G401 (cell line): ENCODE measurements around the gene LORICRIN. TPM values are rescaled to one million over a fixed set of nuclear protein-coding genes. Genes with fewer than 3 reads are reported as not detected.

Source experiments
- DNase-seq: peaks from one replicate; pipeline ENCODE4 v3.0.0-alpha.2; 2015; ENCODE audit warnings: low spot score
- in situ Hi-C: cut with HindIII; loops from 2 replicates; pipeline ENCODE4 v1.10.0; 2016; ENCODE audit warnings: low sequenced_read_pairs, mixed read lengths
- total RNA-seq: library from RNA; depleted of rRNA; stranded (reverse); fragments of >200 nt; shearing (Covaris generic); gene quantifications from 2 replicates; pipeline ENCODE4 v1.2.3, GENCODE V29; 2014; rRNA removed

The LORICRIN gene
- total RNA-seq, 1 experiment from 2014 or later, result not detected

DNA sequence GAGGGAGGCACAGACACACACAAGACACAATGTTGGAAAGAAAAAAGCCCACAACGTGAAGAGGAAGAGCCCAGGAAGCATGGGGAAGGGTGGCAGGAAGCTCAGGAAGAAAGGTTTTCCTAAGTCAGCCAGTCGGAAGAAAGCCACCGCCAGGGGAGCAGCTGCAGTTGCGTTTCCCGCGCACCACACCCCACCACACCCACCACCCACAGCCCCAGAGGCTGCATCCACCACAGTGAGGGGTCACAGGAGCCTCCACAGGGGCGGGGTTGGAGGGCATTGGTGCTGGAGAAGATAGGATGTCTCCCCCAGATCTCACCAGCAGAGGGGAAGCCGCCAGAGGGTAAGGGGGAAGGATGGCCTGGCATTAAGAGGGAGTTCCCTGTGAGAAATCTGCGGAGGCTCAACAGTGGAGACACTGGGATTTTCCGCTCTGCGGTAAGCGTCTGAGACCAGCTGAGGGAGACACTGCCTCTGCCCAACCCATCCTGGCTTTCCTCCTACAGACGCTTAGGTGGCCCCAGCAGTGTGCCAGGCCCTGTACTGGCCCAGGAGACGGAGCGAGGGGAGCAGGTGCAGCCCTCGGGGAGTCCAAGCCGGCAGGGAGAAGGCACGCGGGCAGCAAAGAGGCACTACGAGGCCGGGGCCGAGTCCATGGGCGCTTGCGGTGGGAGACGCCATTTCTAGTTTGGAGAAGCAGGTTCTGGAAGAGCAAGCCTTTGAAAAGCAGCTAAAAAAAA lies 33.4 kb downstream of the LORICRIN start:
- no peak for DNase-seq
- in situ Hi-C loops, result no loop called here

DNA sequence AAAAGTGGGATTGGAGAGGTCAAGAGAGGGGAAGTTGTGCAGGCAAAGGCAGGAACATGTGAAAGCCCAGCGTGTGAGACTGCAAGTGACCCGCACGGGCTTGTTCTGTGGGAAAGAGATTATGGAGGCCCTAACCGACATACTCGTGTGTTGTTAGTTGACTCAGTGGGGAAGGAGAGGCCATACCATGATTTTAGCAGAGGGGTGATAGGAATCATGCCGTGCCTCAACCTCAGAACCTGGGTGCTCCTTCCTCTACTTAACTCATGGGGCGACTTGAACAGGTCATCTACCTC lies 33.9 kb downstream of the LORICRIN start:
- DNase-seq, result no peak
- in situ Hi-C loops, result no loop called here

DNA sequence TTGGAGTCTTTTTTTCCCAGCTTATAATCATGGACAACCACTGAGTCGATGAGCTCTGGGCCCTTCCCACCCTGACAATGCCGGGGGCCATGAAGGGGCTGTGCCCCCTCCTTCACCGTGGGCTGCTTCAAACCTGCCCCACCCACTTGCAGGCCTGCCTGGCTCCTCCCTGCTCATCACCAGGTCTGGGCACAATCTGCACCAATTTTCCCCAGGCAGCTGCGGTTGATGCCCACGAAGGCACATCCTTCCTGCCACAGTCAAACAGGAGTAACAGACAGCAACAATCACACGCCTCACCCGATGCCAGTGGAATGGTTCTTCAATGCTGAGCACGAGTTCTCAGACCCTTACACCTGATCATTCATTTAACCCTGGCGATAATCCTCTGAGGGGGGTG lies 34.4 kb downstream of the LORICRIN start:
- in situ Hi-C loops, result no loop called here
- DNase-seq, result no peak

DNA sequence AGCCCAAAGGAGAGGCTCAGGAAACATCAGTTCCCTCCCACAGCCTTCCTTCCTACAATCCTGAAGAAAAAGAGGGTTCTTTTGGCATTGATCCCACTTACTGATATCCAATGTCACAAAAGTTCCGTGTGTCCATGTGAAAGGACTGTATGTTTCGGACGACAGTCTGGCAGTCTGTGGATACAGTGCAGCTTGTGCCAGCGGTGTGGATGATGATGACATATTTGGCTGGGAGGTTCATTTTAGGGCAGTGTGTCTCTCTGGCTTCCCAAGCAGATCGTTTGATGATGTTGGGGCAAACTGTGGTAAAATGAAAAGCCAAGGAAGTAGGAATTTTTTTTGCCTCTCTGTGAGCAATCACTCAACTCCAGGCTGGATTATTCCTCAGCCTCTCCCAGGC lies 42.8 kb downstream of the LORICRIN start:
- DNase-seq, result no peak
- in situ Hi-C loops, result no loop called here

DNA sequence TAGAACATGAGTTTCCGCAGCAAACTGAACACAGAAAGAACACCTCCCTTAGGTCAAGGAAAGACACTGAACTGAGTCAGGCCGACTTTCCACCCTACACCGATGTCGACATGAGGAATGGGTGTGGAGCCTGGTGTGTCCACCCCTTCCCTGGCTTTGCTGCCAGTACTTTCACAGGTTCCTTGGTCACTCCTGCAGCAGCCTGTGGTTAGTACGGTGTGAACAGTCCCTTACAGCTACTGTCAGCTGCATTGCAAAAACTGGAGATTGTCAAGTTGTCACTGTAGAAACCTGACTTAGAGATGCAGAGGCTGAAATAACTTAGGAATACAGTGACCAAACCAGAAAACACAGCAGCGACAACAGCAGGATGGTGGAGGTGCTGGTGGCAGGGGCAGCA lies 46.2 kb downstream of the LORICRIN start:
- in situ Hi-C loops, result no loop called here
- no peak for DNase-seq

DNA sequence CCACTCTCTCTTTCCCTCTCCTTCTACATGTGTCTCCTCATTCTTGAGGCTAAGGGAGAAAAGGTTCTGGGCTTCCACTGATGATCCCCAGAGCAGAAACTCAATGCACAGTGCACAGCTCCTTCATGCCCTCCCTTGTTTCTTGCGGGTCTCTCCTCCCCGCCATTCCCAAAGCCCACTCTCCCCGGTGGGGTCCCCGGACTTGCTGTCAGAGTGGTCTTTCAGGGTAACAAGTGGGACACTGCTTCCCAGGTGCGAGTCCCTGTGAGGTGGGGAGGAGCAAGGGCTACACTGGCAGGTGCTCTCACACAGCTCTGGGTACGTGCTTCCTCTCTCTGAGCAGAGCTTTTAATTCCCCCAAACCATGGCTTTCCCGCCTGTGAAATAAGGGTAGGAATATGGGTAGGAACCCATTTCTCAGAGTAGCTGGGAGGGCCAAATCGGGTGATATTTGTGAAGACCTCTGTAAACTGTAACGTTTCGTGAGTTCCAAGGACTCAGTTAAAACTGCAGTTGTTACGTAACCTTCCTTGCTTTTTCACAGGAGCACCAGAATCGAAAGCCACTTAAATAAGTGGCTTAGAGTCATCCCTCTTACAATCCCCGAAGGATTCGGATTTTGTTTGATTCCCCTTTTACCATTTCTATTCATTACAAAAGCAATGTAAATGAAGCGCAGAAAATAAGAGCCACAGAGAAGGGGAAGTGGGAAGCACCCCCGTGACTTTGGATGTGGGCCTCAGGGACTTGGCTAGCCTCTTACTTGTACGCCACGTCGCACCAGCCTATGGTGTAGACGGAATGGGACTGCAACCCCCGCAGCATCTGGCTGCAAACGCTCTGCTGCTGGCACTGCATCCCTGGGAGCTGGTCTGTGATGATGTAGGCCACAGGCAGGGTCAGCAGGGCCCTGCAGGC lies 47.1 kb downstream of the LORICRIN start:
- DNase-seq, result no peak
- in situ Hi-C loops, result no loop called here

DNA sequence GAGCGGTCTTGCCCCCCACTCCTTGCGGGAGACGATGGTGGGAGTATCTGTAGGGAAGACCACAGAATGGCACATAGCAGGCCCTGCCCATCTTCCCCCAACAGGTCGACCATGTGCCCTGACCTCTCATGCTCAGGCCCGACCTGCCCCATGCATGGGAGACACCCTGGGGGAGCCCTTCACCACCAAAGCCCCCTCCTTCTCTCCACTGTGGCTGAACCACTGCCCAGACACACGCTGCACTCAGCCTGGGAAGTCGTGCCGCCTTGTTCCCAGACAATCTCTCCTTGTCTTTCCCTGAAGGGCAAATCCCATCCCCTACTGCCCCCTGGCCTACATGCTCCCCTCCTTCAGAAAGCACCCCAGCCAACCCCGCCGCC lies 47.7 kb downstream of the LORICRIN start:
- no peak for DNase-seq
- in situ Hi-C loops, result no loop called here

DNA sequence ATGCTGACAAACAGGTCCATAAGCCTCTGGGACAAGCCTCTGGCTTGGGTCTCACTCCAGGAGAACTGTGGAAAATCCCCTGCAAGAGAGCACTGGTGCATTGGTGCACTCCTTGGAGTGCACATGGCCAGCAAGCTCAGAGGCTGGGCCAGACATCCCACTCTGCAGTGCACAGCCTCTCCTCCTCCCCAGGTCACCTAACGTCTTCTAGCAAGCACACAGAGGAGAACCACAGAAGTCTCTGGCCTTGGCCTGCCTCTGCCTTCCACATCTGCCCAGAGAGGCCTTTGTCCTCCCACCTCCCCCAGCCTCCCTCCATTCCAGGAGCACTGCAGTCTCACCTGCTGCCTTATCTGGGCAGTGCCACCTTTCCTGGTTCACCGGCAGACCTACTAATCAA lies 49.1 kb downstream of the LORICRIN start:
- in situ Hi-C loops, result no loop called here
- DNase-seq, result no peak

DNA sequence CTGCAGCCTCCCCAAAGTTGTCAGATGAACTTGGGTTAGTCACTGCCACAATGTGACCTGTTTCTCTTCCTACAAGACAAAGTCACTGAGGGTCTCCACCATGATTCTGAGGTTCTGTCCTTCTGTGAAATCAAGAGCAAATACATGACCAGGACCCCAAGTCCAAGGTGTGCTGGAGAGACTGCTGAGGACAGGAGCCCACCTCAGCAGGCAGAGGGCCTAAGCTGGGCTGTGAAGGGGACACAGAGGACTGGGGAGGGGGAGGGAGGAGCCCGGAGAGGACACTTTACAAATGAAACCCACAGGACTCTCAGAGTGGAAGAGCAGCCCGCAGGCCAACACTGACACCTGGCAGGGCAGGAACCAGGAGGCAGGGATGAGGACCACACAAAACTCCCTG lies 50.0 kb downstream of the LORICRIN start:
- DNase-seq, result no peak
- in situ Hi-C loops, result no loop called here

DNA sequence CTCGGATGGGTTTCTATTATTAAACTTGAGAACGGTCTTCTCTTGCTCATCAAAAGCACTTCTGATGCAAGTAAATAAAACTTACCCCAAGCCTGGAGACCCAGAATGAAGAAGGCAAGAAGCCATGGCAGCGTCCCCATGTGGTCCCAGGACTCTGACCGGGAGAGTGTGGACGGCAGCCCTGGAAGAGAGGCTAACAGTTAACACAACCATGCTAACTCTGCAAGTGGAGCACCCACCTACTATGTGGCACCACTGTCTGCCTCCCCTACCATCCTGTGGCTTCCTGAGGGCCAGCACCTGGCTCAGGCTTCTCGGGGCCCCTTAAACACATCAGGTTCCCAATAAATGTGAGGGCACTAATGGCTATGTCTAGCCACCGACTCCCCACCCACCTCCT lies 51.0 kb downstream of the LORICRIN start:
- in situ Hi-C loops, result no loop called here
- no peak for DNase-seq

Other genes with a start within 250 kb of the LORICRIN start
- not detected in 2 replicates for gene SPRR1B, start 228.5 kb upstream of the LORICRIN start, total RNA-seq
- not detected in 2 replicates for gene SPRR2D, start 218.6 kb upstream of the LORICRIN start, total RNA-seq
- not detected in 2 replicates for gene SPRR2A, start 202.2 kb upstream of the LORICRIN start, total RNA-seq
- not detected in 2 replicates for gene SPRR2B, start 188.1 kb upstream of the LORICRIN start, total RNA-seq
- gene SPRR2E, start 165.2 kb upstream of the LORICRIN start, total RNA-seq, result not detected in 2 replicates
- not detected in 2 replicates for gene SPRR2F, start 146.2 kb upstream of the LORICRIN start, total RNA-seq
- not detected in 2 replicates for gene SPRR2G, start 108.8 kb upstream of the LORICRIN start, total RNA-seq
- gene LELP1, start 56.3 kb upstream of the LORICRIN start, total RNA-seq, result not detected in 2 replicates
- gene PRR9, start 42.1 kb upstream of the LORICRIN start, total RNA-seq, result not detected in 2 replicates
- gene PGLYRP3, start 53.3 kb downstream of the LORICRIN start, total RNA-seq, result not detected in 2 replicates
- gene PGLYRP4, start 89.2 kb downstream of the LORICRIN start, total RNA-seq, result not detected in 2 replicates
- 1.1 and 14.0 TPM in 2 replicates for gene S100A9, start 98.2 kb downstream of the LORICRIN start, total RNA-seq
- gene S100A12, start 115.9 kb downstream of the LORICRIN start, total RNA-seq, result not detected in 2 replicates
- gene S100A8, start 131.4 kb downstream of the LORICRIN start, total RNA-seq, result not detected in 2 replicates
- gene S100A7A, start 156.8 kb downstream of the LORICRIN start, total RNA-seq, result not detected in 2 replicates
- gene S100A7, start 201.0 kb downstream of the LORICRIN start, total RNA-seq, result not detected in 2 replicates